NCI-H146 (cell line): Measurements from ENCODE around the gene STYXL1.

ENCODE experiments used
- DNase-seq: peaks from one replicate; lab custom pipeline; 2025; lab: John Stamatoyannopoulos, UW

STYXL1 gene

DNA sequence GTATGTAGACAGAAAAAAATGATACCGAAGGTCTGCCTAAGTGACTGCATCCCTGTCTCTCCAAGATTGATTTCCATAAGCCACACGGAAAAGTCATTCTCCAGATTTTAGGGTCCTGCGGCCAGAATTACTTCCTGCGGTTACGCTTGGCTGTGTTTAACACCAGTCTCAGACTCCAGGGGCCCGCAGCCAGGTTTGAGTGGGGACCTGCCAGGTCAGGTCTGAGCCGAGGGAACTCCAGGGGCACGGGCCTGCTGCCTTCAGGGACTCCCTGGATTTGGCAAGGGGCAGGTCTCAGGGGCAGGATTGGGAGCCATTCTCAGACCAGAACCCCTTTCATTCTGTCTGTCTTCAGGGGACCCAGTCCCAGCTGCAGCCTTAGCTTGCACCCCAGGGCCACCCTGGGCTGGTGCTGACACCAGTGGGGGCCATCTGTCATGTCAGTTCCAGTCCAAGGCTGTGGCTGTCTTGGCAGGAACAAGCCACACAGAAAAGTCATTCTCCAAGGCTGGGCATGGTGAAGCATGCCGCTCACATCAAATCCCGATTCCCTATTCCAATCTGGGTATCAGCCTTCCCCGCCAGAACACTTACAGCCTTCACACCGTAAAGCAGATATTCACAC is 92.4 kb downstream of the STYXL1 start:
- no peak for DNase-seq

DNA sequence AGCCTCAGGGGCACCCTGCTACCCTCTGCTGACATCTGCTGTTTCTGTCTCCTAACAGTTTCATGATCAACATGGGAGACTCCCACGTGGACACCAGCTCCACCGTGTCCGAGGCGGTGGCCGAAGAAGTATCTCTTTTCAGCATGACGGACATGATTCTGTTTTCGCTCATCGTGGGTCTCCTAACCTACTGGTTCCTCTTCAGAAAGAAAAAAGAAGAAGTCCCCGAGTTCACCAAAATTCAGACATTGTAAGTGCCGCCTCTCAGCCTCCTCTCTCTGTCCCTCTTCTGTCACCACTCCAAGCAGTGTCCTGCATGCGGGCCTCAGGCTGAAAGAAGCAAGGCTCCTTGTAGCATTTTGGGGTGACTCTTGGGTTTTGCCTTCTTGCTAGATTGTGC is 93.9 kb downstream of the STYXL1 start:
- no peak for DNase-seq

DNA sequence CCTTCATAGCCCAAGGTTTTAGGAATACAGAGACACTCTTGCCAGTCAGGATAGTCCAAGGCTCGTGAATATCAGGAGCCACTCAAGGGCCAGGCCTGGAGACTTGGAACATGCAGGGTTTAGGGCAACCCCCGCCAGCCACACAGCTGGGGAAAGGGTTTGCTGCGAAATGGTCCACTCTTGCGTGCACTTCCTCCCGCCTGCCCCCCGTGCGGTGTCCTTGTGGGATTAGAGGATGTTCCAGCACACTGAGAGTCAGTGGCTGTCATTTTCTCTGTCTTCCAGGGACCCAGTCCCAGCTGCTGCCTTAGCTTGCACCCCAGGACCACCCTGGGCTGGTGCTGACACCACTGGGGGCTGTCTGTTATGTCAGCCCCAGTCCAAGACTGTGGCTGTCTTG is 94.4 kb downstream of the STYXL1 start:
- DNase-seq = no peak

DNA sequence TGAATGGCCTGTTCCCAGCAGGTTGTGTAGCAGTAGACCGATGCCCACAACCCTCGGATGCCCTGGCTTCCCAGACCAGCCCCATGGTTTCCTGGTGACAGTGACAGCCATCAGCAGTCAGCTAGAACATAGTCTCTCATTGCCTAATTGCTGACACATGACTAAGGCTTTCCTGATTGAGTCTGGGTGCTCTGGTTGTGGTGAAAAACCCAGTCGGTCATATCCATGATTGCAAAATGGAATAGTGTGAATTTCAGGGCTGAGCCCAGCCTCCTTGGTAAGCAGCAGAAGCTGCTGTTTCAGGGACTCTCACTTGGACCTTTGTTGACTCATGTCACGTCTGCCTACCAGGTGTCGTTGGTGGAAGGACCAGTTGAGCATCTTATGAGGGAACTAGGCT is 96.3 kb downstream of the STYXL1 start:
- no peak for DNase-seq

DNA sequence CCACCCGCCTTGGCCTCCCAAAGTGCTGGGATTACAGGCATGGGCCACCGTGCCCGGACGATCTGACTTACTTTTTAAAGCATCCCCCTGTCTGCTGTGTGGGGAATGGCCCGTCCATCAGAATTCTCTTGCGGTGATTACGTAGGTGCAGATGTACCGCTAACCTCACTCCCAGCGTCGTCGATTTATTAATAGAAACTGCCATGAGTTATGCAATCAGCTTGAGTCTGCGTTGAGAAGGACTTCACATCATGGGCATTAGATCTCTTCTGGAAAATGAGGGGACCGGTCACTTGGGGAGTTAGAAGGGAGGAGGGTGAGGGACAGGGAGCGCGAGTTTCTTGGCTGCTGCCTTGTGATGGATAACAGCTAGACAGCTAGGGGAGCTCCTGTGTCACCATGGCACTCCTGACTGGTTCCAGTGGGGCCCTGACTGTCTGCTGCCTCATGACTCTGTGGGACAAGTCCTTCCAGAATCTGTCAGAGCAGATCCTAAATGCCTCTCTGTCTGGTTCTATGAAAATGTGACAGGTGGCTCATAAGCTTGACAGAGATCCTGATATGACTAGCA is 97.6 kb downstream of the STYXL1 start:
- no peak for DNase-seq

DNA sequence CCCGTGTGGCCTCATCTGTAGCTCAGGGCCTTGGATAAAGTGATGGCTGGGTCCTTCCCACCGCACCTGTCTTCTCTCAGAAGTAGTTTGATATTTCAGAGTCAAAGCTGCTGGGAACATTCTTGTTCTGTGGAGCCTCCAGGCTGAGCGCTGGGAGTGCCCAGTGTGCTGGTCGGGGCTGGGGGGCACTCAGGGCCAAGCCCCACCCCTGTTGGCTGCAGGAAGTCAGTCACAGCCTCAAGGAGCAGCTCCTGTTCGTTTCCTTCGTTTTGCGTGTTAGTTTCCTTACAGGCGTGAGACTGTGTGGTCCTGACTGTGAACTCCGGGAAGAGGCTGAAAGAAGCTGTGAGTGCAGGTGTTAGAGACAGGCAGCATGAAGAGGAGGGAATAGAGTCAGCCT is 99.6 kb downstream of the STYXL1 start:
- DNase-seq = no peak
